CD4-positive, alpha-beta T cell treated with Interleukin-15 for 1 hour (primary cell): ENCODE data around the gene MYO16.
"Not testable (repeated sequence)": the region's sequence is repeated elsewhere in the genome, so short reads cannot be mapped to it uniquely, and the experiment has no call there.

Experiments
- DNase-seq: peaks from one replicate; pipeline ENCODE4 v3.0.0-alpha.2; 2020

The MYO16 gene

DNA sequence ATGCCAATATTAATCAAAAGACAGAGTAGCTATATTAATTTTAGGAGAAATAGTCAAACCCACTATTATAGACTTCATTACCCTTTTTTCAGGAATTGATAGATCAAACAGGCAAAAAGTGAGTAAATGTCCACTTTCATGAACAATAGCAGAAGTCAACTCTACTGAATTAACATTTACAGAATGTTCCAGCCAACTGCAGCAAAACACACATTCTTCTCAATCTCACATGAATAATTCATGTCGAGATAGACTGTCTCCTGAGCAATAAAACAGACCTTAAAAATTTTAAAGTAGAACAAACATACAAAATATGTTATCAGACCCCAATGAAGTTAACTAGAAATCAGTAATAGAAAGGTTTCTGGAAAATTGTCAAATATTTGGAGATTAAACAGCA is 118.4 kb downstream of the MYO16 start:
- no peak for DNase-seq

DNA sequence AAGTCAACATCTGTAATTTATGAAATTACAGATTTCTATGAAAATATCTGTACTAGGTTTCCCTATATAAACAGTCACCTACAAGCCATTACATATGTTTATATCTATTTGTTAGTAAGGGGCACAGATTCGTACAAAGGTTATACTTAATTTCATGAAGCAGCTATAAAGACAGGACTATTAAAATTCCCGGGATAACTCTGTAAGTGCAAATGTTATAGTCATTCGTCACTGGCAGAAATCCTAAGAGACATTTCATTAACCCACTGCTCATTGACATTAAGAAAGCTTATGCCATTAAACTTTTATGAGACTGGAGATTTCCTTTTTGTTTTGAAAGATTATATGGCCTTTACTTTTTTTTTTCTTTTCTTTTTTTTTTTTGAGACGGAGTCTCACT is 122.9 kb downstream of the MYO16 start:
- no peak for DNase-seq

DNA sequence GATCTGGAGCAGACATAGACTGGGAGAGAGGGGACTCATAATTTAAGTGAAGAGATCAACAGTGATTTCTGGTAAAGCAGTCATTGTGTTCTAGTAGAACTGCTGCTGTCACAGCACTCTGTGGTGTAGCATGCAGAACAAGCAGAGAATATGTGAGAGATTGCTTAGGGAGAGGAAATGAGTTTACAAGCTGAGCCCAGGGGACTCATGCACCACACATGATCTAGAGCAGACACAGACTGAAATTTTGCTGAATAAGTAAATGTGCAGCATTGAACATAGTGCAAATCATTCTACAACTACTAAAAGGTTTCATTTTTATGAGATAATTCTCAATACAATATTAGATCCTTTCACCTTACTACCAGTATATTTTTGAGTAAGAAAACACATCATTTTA is 125.7 kb downstream of the MYO16 start:
- no peak for DNase-seq

DNA sequence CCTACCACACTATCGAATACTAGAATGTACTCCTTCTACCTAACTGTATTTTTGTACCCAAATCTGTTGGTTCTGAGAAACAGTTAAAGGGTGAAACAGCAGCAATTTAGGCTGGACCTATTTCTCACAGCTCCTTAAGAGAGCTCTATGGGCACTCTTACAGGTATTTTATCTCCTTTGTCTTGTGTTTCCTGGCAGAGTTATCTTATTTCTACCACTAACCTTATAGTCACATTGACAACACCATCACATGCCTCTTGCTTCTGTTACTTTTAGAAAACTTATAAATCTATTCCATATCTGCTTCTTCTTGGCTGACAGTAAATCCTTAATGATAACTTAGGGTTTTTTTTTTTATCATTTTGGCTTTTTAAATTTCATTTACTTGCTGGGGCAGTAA is 130.7 kb downstream of the MYO16 start:
- no peak for DNase-seq

DNA sequence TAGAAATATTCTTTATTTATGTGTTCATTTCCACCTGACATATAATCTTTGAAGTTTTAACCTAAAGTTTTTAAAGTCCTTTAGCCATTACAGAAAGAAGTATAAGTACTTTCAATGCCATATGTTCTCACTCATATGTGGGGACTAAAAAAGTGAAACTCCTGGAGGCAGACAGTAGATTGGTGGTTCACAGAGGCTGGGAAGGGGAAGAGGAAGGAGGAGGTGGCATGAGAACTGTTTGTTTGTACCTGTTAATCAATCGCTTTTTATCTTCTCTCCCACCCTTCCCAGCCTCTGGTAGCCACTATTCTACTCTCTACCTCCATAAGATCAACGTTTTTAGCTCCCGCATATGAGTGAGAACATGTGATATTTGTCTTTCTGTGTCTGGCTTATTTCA is 131.1 kb downstream of the MYO16 start:
- no peak for DNase-seq

DNA sequence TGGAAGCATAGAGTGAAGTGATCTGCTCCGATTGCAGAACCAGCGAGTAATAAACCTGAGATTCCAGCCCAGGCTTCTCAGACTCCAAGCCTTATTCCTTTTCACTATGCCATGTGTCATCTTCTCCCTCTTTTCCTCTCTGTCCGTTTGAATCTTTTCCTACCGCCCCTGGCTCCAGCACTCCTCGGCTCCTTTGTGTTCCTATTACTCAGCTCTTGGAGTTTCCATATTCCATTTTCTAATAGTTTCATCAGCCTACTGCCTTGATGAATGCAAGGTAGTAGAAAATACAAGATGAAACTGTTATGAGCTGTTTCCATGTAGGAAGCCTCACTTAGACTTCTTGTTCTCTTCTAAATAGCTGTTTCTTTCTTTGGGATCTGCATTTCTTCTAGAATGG is 138.6 kb downstream of the MYO16 start:
- no peak for DNase-seq

DNA sequence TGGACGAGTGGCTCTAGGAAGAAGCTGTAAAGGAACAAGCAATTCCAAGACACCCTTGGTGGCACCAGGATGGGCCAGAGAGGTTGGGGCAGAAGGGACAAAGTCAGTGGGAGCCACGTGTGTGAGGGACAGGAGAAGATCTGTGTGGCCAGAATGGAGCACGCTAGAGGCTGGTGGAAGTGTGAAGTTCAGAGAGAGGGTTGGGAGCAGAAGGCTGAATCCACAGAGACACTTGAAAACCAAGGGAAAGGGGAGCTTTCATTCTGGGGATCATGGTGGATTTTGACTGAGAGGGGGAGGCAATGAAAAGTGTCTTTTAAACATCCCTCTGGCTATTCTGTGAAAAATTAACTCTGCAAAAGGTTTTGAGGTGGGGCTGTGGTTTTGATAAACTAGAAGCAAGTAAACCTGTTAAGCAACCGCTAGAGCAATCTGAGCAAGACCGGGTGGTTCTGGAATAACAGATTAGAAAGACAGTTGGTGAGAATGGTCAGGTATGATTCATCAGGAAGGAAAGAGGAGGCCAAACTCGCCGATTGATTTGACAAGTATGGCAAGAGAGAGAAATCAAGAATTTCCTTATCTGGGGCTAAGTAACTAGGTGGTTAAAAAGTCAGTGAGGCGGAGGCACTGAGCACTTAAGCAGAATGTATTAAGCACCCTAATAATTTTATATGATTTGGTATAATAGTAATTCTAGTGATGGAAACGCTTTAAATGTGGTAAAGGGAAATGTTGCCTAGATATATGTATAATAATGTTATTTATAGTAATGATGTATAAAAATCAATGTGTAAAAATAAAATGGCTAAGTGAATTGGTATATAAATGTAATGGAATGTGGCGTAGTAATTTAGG is 140.0 kb downstream of the MYO16 start:
- no peak for DNase-seq

DNA sequence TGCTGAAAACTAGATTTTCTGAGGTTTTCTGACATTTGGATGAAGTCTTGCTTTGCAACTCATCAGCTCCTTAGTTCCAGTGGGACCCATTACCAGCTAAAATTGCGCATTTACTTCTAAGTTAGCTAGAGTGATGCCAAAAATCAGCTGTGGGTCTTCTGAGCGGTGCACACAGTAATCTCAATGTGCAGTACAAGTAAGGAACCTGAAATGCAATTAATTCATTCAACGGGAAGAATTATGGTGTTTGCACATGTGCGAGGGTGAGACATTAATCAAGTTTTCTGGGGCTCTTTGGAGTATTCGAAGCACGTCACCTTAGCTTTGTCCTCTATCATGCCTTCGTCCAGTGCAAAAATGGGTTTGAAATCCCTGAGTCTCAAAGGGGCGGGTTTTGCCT is 146.2 kb downstream of the MYO16 start:
- no peak for DNase-seq

DNA sequence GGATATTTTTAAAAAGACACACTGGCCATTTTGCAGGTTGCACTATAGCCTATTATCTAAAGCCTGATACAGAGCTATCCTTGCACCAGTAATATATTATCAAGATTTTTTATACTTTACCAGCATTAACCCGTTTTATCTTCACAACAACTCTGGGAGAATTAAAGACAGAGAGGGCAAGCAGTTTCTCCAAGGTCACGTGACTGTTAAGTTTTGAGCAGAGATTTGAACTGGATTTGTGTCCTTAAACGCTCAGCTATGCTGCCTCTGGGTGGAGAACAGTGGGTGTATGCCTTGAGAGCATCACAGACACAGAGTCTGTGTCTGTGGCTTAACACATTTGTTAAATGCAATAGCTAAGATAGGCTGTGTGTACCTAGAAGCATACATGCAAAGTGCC is 147.2 kb downstream of the MYO16 start:
- DNase-seq, result no peak

DNA sequence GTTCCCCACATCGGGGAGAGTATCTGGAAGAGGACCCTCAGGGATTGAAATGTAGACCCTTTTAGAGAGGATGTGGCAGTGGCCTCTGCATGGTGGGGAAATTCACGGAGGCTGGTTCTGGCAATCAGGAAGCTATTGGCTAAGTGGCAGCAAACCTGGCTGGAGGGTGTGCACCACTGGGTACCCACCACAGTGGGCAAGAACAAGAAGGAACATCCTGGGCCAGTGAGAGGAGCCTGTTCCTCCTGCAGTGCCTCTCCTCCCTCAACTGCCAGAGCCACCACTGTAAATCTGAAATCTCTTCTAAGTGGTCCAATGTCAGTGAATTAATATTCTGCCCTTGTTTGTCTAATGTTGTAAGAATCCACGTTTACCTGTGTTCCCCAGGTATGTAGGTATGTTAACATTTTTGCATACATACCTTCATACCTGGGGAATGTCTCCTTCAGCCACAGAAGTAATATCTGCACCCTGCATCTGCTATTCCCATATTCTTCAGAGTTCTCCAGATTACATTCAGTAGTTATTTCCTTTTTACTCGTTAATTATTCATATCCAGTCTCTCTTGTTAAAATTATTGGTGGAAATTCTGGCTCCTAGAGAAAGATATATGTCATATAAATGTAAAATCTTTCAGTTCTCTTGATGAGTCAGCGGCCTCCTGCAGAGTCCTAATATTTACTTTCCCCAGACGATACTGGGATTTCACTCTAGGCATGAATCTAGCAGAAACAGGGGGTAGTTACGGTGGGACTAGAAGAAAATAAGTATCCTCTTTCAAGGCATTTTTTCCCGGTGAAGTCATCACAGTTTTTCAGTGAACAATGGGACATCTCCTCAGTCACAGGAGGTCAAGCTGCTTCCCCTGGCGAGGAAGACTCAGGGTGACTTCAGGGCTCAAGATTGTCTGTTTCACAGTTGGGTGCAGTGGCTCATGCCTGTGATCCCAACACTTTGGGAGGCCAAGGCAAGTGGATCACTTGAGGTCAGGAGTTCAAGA is 148.3 kb downstream of the MYO16 start:
- DNase-seq, result no peak

DNA sequence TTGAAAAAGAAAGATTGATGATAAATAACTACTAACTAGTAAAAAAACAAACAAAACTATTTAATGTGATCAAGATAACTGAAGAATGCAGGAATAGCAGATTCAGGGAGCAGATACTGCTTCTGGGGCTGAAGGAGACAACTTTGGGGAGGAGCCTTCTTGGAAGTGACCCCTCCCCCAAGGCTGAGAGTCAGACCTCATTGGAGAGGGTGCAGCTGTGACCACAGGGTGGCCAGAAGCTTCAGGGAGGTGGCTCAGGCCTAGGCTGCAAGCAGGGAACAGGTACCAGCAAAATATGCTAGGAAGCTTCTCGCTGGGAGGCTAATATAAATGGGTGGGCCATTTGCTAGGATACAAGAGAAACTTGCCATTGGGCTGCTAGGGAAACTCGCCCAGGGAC is 149.9 kb downstream of the MYO16 start:
- no peak for DNase-seq

DNA sequence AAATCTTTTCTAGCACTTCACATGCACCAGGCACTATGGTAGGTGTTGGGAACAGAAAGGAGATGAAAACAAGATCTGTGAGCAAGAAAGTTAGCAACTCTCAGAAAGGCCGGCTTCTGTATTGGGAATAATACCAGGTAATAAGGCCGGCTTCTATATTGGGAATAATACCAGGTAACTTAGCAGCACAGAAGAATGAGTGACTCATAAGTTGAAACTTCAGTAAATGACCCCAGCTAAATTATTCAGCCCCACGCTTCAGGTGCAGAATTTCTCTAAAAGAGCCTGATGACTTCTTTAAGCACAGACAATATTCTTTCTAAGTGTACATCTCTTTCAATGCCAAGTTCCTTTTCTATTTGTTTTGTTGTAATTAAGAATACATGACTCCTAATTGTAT is 151.3 kb downstream of the MYO16 start:
- no peak for DNase-seq

DNA sequence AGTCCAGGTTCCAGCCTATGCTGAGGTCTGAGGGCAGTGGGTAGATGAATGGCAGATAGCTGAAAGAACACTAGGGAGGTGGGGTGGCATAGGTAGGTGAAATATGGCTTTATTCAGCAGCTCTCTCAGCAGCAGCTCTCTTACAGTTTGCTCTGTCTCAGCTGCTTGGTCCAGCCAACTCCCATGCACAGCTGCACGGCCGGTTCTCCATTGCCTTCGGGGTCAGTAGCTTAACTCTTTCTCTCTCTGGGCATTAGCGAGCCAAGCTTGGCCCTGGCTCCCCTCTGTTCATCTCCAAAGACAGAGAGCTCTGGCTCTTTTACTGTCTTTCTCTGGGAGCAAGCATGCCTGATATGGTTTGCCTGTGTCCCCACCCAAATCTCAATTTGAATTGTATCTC is 151.9 kb downstream of the MYO16 start:
- no peak for DNase-seq

DNA sequence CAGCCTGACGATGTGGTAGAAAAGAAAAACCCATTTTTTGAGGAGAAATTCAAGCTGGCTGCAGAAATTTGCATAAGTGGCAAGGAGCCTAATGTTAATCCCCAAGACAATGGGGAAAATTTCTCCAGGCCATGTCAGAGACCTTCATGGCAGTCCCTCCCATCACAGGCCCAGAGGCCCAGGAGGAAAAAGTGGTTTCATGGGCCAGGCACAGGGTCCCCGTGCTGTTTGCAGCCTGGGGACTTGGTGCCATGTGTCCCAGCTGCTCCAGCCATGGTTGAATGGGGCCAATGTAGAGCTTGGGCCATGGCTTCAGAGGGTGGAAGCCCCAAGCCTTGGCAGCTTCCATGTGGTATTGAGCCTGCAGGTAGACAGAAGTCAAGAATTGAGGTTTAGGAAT is 153.1 kb downstream of the MYO16 start:
- DNase-seq, result not testable (repeated sequence)

DNA sequence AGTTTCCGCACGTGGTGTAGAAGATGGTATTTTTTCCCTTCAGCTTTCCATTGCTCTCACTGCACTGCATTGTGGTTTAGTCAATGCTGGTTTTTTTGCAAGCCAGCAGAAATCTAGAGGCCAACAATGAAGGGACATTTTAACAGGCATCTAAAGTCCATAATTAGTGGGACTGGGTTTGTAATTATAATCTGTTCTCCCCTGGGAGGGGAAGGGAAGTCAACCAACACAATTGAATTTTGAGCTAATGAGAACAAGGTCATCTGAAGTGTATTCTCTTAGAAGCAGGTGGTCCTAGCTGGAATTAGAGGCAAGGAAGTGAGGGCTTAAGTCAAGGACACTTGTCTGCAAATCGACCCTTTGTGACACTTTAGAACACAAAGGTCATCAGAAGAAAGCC is 156.4 kb downstream of the MYO16 start:
- no peak for DNase-seq

DNA sequence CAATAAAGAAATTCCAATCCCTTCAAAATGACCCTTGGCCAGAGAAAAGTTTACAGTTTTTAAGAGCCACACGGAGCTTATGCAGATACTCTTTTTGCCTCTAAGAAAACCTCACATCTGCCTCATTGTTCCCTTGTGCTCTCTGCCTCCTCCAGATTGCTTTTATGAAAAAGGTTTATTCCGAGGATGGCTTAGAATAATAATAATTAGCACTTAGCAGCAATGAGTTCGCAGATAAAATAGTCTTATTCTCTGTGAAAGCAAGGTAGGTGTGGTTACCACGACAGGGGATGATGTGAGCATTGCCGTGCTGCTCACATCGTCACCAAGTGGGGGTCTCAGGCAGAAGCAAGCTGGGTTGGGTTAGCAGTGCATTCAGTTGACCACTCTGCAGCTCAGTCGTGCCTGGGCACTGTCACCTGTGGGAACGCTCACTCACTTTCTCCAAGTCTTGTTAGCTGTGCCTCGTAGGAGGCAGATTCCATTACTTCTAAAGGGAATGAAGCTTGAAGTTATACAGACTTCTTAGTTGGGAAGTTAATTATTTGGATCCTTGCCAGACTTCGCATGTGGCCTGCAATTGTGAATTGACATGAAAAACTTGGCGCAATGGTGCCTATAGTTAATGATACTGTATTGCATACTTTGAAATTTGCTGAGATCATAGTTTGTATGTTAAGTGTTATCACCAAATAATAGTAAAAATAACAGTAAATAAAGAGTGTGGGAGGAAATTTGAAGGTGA is 157.2 kb downstream of the MYO16 start:
- DNase-seq, result no peak

DNA sequence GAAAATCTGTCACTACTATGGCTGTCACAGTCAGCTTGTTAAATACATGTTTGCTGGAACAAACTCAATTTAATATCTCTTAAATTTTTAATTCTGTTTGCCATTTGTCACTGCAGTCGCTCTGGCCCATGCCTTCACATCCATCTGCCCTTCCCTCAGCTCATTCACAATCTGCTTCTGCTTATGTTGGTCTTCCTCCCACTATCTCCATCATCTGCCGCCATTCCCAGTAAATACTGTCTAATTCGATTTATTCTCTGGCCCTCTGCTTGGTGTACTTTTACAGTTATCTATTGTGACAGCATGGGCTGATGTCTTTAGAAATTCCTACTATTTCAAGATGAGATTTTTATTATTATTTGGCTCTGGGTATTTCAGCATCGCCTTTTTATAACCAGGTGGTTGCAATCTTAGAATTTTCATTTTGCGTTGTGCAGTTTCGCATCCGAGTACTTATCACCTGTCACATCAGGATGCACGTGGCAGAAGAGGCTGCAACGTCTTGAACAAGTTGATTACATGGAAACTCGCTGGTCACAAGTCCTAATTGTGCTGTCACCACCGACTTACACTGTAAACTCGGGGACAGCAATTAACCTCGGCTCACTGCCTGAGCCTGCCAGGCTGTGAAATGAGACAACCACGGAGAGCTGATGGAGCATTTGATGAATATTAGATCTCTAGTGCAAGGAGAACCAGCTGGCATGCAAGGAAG is 158.4 kb downstream of the MYO16 start:
- DNase-seq, result no peak

DNA sequence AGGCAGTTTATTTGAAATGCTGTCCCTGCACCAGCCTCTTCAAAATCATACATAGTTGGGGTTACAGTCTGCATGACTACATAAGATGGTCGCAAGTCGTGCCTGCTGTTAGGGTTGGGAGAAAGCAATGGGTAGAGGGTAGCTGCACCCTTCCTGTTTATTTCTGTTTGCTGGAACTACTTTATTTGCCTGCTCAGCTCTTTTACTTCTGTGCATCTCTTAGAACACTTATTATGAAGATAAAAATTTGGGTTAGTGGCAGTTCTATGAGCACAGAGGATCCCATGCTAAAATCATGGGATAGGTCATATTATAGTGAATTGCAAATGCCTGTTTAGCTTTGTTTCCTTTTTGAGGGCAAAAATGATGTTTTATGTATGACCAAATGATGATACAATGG is 160.1 kb downstream of the MYO16 start:
- no peak for DNase-seq

DNA sequence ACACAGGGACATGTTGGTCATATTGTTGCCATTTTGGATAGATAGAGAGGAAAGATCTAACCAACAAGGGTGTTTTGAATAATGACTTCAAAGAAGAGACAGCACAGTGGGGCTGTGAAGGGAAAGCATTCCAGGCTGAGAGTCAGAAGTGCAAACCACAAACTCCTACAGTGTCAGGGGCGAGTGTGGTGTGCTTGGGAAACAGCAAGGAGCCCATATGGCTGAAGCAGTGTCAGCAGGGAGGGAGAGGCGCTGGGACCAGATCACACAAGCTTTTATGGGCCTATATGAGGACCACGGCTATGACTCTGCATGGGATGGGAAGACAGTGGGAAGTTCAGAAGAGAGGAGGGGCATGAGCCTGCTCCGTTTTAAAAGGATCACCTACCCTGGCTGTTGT is 166.4 kb downstream of the MYO16 start:
- no peak for DNase-seq

DNA sequence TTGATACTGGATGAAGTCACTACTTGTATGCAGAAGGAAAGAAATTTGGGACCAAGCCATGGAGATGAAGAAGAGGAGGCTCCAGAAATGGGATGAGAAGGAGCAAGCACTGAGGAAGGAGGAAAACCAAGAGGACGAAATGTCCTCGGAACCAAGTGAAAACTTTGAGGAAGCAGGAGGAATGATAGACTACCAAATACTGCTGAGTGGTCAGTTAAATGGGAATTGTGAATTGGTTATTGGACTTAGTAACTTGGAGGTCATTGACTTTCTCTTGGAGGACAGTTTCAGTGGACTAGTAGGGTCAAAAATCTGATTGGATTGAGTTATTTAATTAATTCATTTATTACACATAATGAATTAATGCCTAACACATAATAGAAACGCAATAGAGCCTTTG is 167.9 kb downstream of the MYO16 start:
- no peak for DNase-seq

DNA sequence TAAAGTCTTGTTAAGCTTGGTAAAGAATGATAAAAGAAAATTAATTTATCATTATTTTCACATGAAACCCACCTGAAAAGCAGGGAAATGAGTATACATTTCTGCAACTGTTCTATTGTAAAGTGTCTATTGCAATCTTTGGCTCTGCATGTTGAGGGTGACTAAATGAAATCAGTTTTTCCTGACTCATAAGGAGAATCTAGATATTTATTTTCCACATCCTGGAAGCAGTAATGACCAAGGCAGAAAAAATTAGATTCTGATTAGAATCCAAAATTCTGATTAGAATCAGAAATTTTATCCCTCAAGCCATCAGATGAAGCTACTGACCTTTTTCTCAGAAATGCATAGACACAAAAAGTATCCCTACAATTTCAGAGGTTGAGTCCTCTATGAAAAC is 178.4 kb downstream of the MYO16 start:
- no peak for DNase-seq

DNA sequence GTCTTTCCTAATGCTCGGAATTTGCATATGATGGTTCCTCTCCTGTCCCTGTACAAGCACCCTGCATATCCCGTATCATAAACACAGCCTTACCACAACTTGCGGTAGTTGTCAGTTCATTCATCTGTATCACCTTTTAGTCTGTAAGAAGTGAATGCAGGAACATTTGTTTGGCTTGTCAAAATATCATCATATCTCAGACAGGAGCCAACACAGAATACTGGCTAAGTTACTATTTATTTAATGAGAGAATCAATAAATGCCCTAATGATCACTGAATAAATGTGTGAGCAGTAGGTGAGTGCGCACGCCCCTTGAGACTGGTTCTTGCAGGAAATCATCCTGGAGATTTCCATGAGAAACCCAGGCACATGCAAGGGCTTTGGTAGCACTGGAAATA is 182.8 kb downstream of the MYO16 start:
- DNase-seq, result no peak

DNA sequence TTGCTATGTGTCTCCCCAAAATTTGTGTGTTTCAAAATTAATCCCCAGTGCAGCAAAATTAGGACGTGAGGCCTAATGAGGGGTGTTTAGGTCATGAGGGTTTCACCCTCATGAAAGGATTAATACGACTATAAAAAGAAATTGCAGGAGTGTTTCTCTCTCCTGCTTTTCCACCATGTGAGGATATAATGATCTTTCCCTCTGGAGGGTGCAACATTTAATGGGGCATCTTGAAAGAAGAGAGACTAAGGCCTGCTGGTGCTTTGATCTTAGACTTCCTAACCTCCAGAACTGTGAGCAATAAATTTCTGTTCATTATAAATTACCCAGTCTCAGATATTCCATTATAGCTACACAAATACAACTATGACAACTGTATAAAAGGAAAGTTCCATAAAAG is 183.2 kb downstream of the MYO16 start:
- no peak for DNase-seq
